Renal pelvis (tissue), 4 donors: ENCODE measurements around the gene RRP1B. TPM values are rescaled to one million over a fixed set of nuclear protein-coding genes. Genes with fewer than 3 reads are reported as not detected.
A peak's percentile ranks its signal among the peaks of the same experiment; 100 is the strongest.

Experiments
- DNase-seq: peaks from one replicate; pipeline ENCODE4 v3.0.0-alpha.2; 2013
- polyA plus RNA-seq, 3 donors: library from polyadenylated mRNA; unstranded; fragments of 120-200 nt; gene quantifications; one replicate each; pipeline ENCODE4 v1.2.1, GENCODE V29; 2013; ENCODE audit not compliant: insufficient read length in 3 of 3

The RRP1B gene
- polyA plus RNA-seq, 3 donors = 29.8 to 33.1 (median 32.0) TPM

- DNase-seq = peak; percentile 76
Observed at GRCh38 chr21:43740497-43741156, 81.3 kb downstream of the RRP1B start.

DNA sequence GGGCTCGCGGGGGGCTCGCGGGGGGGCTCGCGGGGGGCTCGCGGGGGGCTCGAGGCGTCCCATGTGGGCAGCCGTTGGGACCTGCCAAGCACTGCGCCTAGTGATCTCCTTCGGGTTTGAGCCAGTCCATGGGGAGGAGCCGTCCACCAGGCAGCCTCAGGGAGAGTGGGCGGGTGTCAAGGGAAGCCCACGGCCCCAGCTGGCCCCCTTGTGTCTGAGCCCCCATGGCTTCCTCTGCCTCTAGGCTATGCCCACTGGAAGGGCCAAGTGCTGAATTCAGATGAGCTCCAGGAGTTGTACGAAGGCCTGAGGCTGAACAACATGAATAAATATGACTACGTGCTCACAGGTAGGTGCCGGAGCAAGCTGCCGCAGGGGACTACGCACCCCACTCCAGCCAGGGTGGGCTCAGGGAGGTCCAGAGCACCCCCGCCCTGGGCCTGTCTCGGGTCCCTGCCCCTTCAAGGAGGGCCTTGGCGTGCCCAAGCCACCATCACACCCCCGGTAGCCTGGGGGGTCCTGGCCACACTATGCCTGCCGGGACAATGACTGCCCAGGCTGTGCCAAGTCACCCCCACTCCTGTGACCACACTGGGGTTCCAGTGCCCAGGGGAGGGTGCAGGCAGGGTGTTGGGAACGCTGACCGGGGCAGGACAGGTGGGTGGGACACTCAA lies 82.2 kb downstream of the RRP1B start:
- no peak for DNase-seq

GRCh38 chr21:43743947-43744346 lies 84.6 kb downstream of the RRP1B start:
- no peak for DNase-seq

GRCh38 chr21:43744725-43745124 lies 85.4 kb downstream of the RRP1B start:
- DNase-seq = no peak

Other genes starting within 250 kb of the RRP1B start
- 1 to 10 TPM; 1.1 to 5.4 (median 1.8) TPM for gene SIK1, start 232.4 kb upstream of the RRP1B start, polyA plus RNA-seq
- 1 to 10 TPM; 1.7 to 2.6 (median 2.2) TPM for gene HSF2BP, start 72 bp upstream of the RRP1B start, polyA plus RNA-seq
- 10 to 100 TPM; 68.1 to 93.2 (median 90.9) TPM for gene PDXK, start 59.6 kb downstream of the RRP1B start, polyA plus RNA-seq
- gene CSTB, start 116.7 kb downstream of the RRP1B start, polyA plus RNA-seq = 10 to 100 TPM; 49.0 to 51.3 (median 49.0) TPM
- 10 to 100 TPM; 31.3 to 35.8 (median 31.7) TPM for gene RRP1, start 130.0 kb downstream of the RRP1B start, polyA plus RNA-seq
- gene AGPAT3, start 205.7 kb downstream of the RRP1B start, polyA plus RNA-seq = 10 to 100 TPM; 55.4 to 73.9 (median 73.1) TPM